GM21825 (cell line): ENCODE data around the gene SNTG2.

Experiments
- ATAC-seq: cut with Tn5 transposase; IDR thresholded peaks from one replicate; pipeline ENCODE4 v1.9.1; 2021; ENCODE audit warnings: mild to moderate bottlenecking, moderate library complexity; ENCODE audit not compliant: unreplicated experiment

Gene SNTG2

GRCh38 chr2:1306014-1306686 is 355.5 kb downstream of the SNTG2 start:
- no peak for ATAC-seq

- ATAC-seq = no peak
These were observed 356.3 kb downstream of the SNTG2 start for GRCh38 chr2:1306687-1307516.

- no peak for ATAC-seq
These were observed 357.0 kb downstream of the SNTG2 start for GRCh38 chr2:1307670-1308069.

- ATAC-seq = no peak
These were observed 358.0 kb downstream of the SNTG2 start for GRCh38 chr2:1308678-1309077.

GRCh38 chr2:1309507-1309906 is 358.9 kb downstream of the SNTG2 start:
- no peak for ATAC-seq

GRCh38 chr2:1310202-1310601 is 359.6 kb downstream of the SNTG2 start:
- no peak for ATAC-seq

GRCh38 chr2:1310866-1311265 is 360.2 kb downstream of the SNTG2 start:
- no peak for ATAC-seq

GRCh38 chr2:1313240-1313924 is 362.7 kb downstream of the SNTG2 start:
- ATAC-seq = no peak

- ATAC-seq = no peak
These were observed 363.6 kb downstream of the SNTG2 start for GRCh38 chr2:1314254-1314653.

GRCh38 chr2:1318366-1319009 is 367.8 kb downstream of the SNTG2 start:
- ATAC-seq = no peak

- no peak for ATAC-seq
These were observed 368.7 kb downstream of the SNTG2 start for GRCh38 chr2:1319393-1319792.

GRCh38 chr2:1321321-1321720 is 370.7 kb downstream of the SNTG2 start:
- ATAC-seq = no peak

GRCh38 chr2:1324884-1325283 is 374.2 kb downstream of the SNTG2 start:
- no peak for ATAC-seq

GRCh38 chr2:1328684-1329083 is 378.0 kb downstream of the SNTG2 start:
- ATAC-seq = no peak

- no peak for ATAC-seq
These were observed 388.9 kb downstream of the SNTG2 start for GRCh38 chr2:1339388-1340140.

- no peak for ATAC-seq
These were observed 389.5 kb downstream of the SNTG2 start for GRCh38 chr2:1340141-1340512.

GRCh38 chr2:1341404-1342120 is 390.9 kb downstream of the SNTG2 start:
- ATAC-seq = no peak

GRCh38 chr2:1348789-1349188 is 398.1 kb downstream of the SNTG2 start:
- no peak for ATAC-seq

GRCh38 chr2:1350111-1350510 is 399.5 kb downstream of the SNTG2 start:
- no peak for ATAC-seq

GRCh38 chr2:1353124-1353523 is 402.5 kb downstream of the SNTG2 start:
- ATAC-seq = no peak
